MCF 10A (cell line): ENCODE measurements around the gene NCAPD2. TPM values are rescaled to one million over a fixed set of nuclear protein-coding genes. Genes with fewer than 3 reads are reported as not detected.

Experiments used
- BruUV-seq: library from RNA; stranded (reverse); fragments of 400-500 nt; replicated peaks from 2 replicates; lab custom pipeline; 2021; lab: Mats Ljungman, UMichigan
- CTCF ChIA-PET: fragments of 300-600 bp; sonication (Branson Sonifier 250); formaldehyde crosslinking; extraction: SDS; loops from one replicate; lab custom pipeline; 2021; ENCODE audit warnings: antibody characterized with exemption, inconsistent platforms; lab: Yijun Ruan, JAX
- POLR2A ChIA-PET: fragments of 300-600, 350-650 bp; sonication (Branson Sonifier 250); formaldehyde crosslinking; extraction: SDS; loops from one replicate; lab custom pipeline; 2020; ENCODE audit warnings: antibody characterized with exemption, inconsistent platforms; lab: Yijun Ruan, JAX
- DNase-seq: peaks from one replicate; pipeline ENCODE4 v3.0.0-alpha.2; 2018; ENCODE audit not compliant: unreplicated experiment
- H3K27ac Mint-ChIP-seq: one replicate; pipeline ENCODE4 v1.8.0; 2022; ENCODE audit warnings: mild to moderate bottlenecking, low read depth, mixed read lengths; ENCODE audit not compliant: unreplicated experiment
- H3K27me3 Mint-ChIP-seq: one replicate; pipeline ENCODE4 v1.8.0; 2022; ENCODE audit warnings: mixed read lengths; ENCODE audit not compliant: insufficient read depth, unreplicated experiment
- H3K36me3 Mint-ChIP-seq: one replicate; pipeline ENCODE4 v1.8.0; 2022; ENCODE audit warnings: mild to moderate bottlenecking, moderate library complexity, mixed read lengths; ENCODE audit not compliant: insufficient read depth, unreplicated experiment
- H3K4me1 Mint-ChIP-seq: one replicate; pipeline ENCODE4 v1.8.0; 2022; ENCODE audit warnings: mixed read lengths; ENCODE audit not compliant: insufficient read depth, unreplicated experiment
- H3K4me3 Mint-ChIP-seq: one replicate; pipeline ENCODE4 v1.8.0; 2022; ENCODE audit warnings: mild to moderate bottlenecking, moderate library complexity, mixed read lengths; ENCODE audit not compliant: unreplicated experiment
- H3K9me3 Mint-ChIP-seq: one replicate; pipeline ENCODE4 v1.8.0; 2022; ENCODE audit warnings: mixed read lengths; ENCODE audit not compliant: unreplicated experiment
- CTCF ChIP-seq: fragments of 200-600 bp; IDR thresholded peaks from one replicate; pipeline ENCODE4 v1.8.0; 2022; ENCODE audit warnings: antibody characterized with exemption, mild to moderate bottlenecking; ENCODE audit not compliant: unreplicated experiment
- intact Hi-C: fragments of 100-400 bp; cut with micrococcal nuclease; formaldehyde crosslinking; loops from 2 replicates; pipeline ENCODE4 v1.14.1; 2022
- total RNA-seq: library from RNA; stranded (reverse); gene quantifications from 2 replicates; pipeline ENCODE4 v1.2.3, GENCODE V29; 2022

The NCAPD2 gene
- total RNA-seq, 1 experiment from 2014 or later = 52.0 TPM

GRCh38 chr12:6452245-6452943 lies 41.5 kb upstream of the NCAPD2 start:
- Mint-ChIP-seq H3K36me3 (peaks cover 37% of the 10 kb centered on the region), H3K4me3 (peak overlapping the region; percentile 94), H3K27ac (peak overlapping the region; percentile 98), H3K9me3 (no peaks in the 10 kb centered on the region), H3K27me3 (no peaks in the 10 kb centered on the region), H3K4me1 (peaks cover 37% of the 10 kb centered on the region)
- ChIA-PET POLR2A (interaction anchor here (0.6 to 4.5 kb wide), 24 partner anchors 10 to 362 kb away, joined by 3 to 50 read pairs (median 9); partner anchors contain the start of genes GAPDH, LTBR, MRPL51 and SCNN1A), CTCF (interaction anchor here (0.6 to 2.4 kb wide), 10 partner anchors 9 to 687 kb away, joined by 3 to 33 read pairs (median 4); partner anchors contain the start of gene VAMP1)
- intact Hi-C loops = no loop called here
- DNase-seq = no peak
- no TSS peak for BruUV-seq
- TF ChIP-seq CTCF = no peak

- POLR2A ChIA-PET = interaction anchor here (0.6 to 4.5 kb wide), 14 partner anchors 9 to 363 kb away, joined by 3 to 50 read pairs (median 14); partner anchors contain the start of genes GAPDH, LTBR, MRPL51 and SCNN1A
- peaks cover 44% of the 10 kb centered on the region for H3K36me3 Mint-ChIP-seq
- no peak for DNase-seq
- intact Hi-C loops = no loop called here
- peaks cover 33% of the 10 kb centered on the region for H3K4me1 Mint-ChIP-seq
- no TSS peak for BruUV-seq
- CTCF ChIA-PET = interaction anchor here (0.6 to 4.7 kb wide), 6 partner anchors 12 to 109 kb away, joined by 3 to 33 read pairs (median 10); partner anchors contain the start of gene VAMP1
- H3K27me3 Mint-ChIP-seq = no peaks in the 10 kb centered on the region
- H3K4me3 Mint-ChIP-seq = peak overlapping the region; percentile 94
- H3K9me3 Mint-ChIP-seq = no peaks in the 10 kb centered on the region
- TF ChIP-seq CTCF = no peak
- peak overlapping the region; percentile 98 for H3K27ac Mint-ChIP-seq
Observed at GRCh38 chr12:6452944-6453630, 40.8 kb upstream of the NCAPD2 start.

GRCh38 chr12:6457220-6457945 lies 36.5 kb upstream of the NCAPD2 start:
- H3K4me3 Mint-ChIP-seq = no peak overlapping the region
- ChIA-PET CTCF (interaction anchor here (0.5 to 4.7 kb wide), 5 partner anchors 8 to 92 kb away, joined by 3 to 31 read pairs (median 5); no protein-coding TSS in a partner anchor), POLR2A (interaction anchor here (0.6 to 0.9 kb wide), 2 partner anchors 15 to 267 kb away, joined by 3 read pairs; no protein-coding TSS in a partner anchor)
- H3K9me3 Mint-ChIP-seq = no peaks in the 10 kb centered on the region
- H3K4me1 Mint-ChIP-seq = peaks cover 10% of the 10 kb centered on the region
- intact Hi-C loops = no loop called here
- no peak for DNase-seq
- H3K36me3 Mint-ChIP-seq = peaks cover 64% of the 10 kb centered on the region
- TF ChIP-seq CTCF = no peak
- no peak overlapping the region for H3K27ac Mint-ChIP-seq
- no TSS peak for BruUV-seq
- no peaks in the 10 kb centered on the region for H3K27me3 Mint-ChIP-seq
